Epithelial cell of esophagus (primary cell): Measurements from ENCODE around the gene LPP.

ENCODE experiments used
- DNase-seq: peaks from one replicate; pipeline ENCODE4 v3.0.0; 2010; ENCODE audit warnings: low read depth
- H3K4me3 ChIP-seq: 2 replicates; pipeline ENCODE4 v1.5.1; 2011; ENCODE audit warnings: mild to moderate bottlenecking, low read length, control low read depth
- TF ChIP-seq, protein P1 (sequence below): IDR thresholded peaks from 2 replicates; pipeline ENCODE4 v1.5.1; 2011; ENCODE audit warnings: low read depth, mild to moderate bottlenecking, low read length, control low read depth, inconsistent platforms; ENCODE audit not compliant: insufficient read depth; ENCODE audit errors: missing control alignments

Gene LPP

DNA sequence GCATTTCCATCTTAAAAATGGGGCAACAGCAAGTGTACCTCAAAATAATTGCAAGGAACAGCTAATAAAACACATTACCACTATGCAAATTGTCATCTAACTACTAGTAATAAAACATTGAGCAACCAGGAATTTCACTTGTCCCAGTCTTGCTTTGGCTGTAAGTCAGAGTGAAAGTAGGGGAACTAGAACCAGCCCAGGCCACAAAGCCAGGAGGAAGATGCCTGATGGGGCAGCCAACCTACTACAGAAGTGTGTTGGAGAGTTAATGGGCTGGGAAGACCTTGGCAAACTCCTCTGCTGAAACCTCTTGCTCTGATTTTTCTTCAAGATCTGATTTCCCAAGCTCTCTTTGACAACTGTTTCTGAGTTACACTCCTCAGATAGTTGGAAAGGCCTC, 40.2 kb upstream of the LPP start:
- TF ChIP-seq, protein P1, sequence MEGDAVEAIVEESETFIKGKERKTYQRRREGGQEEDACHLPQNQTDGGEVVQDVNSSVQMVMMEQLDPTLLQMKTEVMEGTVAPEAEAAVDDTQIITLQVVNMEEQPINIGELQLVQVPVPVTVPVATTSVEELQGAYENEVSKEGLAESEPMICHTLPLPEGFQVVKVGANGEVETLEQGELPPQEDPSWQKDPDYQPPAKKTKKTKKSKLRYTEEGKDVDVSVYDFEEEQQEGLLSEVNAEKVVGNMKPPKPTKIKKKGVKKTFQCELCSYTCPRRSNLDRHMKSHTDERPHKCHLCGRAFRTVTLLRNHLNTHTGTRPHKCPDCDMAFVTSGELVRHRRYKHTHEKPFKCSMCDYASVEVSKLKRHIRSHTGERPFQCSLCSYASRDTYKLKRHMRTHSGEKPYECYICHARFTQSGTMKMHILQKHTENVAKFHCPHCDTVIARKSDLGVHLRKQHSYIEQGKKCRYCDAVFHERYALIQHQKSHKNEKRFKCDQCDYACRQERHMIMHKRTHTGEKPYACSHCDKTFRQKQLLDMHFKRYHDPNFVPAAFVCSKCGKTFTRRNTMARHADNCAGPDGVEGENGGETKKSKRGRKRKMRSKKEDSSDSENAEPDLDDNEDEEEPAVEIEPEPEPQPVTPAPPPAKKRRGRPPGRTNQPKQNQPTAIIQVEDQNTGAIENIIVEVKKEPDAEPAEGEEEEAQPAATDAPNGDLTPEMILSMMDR: no peak

DNA sequence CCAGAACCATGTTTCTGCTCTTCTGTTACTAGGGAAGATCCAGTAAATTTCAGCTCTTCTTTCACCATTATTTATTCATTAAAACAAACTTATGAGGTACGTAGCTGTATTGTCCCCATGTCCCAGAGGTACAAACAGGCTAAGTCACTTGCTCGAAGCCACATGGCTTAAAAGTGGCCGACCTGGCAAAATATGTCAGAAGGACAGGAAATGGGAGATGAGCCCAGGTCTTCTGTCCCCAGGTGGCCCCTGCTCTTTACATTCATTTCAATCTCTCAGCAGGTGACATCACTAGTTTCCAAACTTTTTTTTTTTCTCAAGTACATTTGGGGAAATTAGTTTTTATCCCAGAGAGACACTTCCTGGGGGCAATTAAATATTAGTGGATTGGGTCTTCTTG, 34.1 kb upstream of the LPP start:
- no peak for DNase-seq
- TF ChIP-seq, protein P1: no peak
- no peak overlapping the region for H3K4me3 ChIP-seq

More for the DNA sequence above, 40.2 kb upstream of the LPP start:
- no peak for DNase-seq
- no peak overlapping the region for H3K4me3 ChIP-seq

DNA sequence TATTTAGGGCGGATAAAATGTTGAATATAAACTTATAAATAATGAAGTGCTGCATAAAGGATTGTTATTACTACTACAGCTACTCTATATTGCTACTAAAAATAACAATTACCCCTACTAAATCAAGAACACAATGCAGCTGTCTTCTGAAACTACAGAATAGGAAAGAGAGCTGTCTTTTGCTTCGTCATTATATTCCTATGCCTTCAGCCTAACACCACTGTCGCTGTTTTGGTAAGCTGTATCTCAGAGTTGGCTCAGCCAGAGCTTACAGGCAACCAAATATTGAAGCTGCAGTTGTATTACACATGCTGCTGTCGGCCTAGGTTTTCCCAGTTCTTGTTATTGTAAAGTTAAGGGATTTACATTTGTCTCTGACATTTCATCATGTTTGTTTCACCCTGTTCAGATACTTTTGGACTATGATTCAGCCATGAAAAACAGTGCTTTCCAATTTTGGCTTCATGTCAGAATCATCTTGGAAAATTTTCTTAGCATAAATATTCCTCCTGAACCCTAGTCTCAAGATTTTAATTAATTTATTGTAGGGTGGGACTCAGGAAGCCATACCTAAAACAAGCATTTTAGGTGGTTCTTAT, 31.3 kb upstream of the LPP start:
- TF ChIP-seq, protein P1: no peak
- no peak overlapping the region for H3K4me3 ChIP-seq
- no peak for DNase-seq

DNA sequence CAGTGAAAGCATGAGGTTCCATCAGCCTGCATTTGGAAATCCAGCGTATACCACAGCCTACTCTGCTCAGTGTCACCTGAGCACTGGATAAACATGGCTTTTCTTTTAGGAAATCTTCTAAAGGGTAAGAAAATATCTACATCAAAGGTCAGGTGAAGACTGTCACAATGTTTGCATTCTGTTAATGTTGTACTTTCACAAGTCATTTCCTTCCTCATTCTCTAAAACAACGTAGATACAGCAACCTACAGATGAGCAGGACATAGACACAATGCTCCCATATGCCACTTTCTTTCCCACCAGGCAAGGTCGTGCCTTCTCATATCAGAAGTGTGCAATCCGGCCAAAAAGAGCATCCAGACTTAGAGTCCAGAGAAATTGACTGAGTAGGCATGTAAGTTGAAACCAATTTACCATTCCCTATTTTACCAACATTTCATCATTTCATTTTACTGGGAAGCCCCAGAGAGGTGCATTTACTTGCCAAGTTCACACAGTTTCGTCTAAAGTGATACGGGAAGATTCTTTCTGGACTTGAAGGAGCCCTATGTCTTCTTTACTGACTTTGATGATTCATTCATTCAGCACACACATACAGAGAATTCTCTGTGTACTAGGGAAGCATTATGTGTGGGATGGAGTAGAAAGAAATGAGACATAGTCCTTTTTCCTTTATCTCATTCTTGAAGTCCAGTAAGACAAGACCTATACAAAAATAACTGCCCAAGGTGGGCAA, 30.6 kb upstream of the LPP start:
- no peak overlapping the region for H3K4me3 ChIP-seq
- TF ChIP-seq, protein P1: no peak
- DNase-seq: no peak

DNA sequence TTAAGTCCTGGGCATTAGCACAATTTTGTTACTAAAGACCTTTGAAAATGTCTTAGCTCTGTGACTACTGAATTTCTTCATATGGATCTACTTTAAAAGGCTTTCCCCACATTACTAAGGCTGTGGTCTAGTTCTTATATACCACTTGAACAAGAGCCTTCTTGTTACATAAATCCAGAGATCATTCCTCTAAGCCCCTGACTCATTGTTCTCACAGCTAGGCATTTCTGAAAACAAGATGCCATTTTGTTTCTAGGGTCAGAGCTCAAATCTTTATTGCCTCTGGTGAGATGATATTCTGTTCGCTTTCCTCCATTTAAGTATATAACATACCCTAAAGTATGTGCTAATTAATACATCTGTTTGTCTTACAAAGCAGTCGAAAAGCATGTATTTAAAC, 29.8 kb upstream of the LPP start:
- no peak overlapping the region for H3K4me3 ChIP-seq
- DNase-seq: peak; percentile 27
- TF ChIP-seq, protein P1: no peak

DNA sequence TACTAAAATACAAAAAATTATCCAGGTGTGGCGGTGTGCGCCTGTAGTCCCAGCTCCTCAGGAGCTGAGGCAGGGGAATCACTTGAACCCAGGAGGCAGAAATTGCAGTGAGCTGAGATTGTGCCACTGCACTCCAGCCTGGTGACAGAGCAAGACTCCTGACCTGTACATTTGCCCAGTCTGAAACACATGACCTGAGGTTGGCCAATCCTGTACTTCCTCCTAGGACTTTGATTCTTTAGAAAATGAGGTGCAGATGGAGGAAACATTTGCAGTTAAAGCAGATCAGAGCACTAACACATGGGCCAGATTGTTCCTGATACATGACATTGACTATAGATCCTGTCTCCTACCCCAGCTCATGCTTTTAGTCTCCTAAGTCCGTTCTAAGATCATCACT, 28.9 kb upstream of the LPP start:
- no peak for DNase-seq
- no peak overlapping the region for H3K4me3 ChIP-seq
- TF ChIP-seq, protein P1: no peak

DNA sequence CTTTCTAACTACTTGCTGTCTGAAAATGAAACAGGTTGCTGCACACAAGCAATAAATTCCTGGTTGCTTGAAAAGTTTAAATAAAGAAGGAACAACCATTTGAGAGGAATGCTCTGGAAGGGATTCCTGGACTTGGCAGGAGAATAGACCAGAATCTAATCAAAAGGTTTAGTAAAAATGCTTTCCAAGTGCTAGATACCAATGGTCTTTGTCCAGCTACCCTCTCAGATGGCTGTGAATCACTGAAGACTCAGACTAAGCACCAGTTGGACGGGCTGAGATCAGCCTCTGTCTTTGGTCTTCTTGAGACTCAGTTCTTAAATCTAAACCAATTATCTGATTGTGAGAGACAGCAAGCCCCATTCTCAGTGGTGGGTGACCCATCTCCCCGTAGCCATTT, 27.7 kb upstream of the LPP start:
- DNase-seq: no peak
- TF ChIP-seq, protein P1: no peak
- no peak overlapping the region for H3K4me3 ChIP-seq
